HepG2 (cell line): ENCODE data around the gene CWF19L2. TPM values are rescaled to one million over a fixed set of nuclear protein-coding genes. Genes with fewer than 3 reads are reported as not detected.

Source experiments
- BORCS8-MEF2B ChIP-seq: sonication (generic); formaldehyde crosslinking; IDR thresholded peaks from 2 replicates; pipeline ENCODE4 v1.8.0; 2022; ENCODE audit warnings: mild to moderate bottlenecking, missing genetic modification reagents
- FOXJ3 ChIP-seq: sonication (generic); formaldehyde crosslinking; IDR thresholded peaks from 2 replicates; pipeline ENCODE4 v1.4.0; 2020; ENCODE audit warnings: missing genetic modification reagents, mild to moderate bottlenecking, borderline replicate concordance
- MIER3 ChIP-seq: IDR thresholded peaks from 2 replicates; pipeline ENCODE4 v1.6.1; 2016; ENCODE audit warnings: missing compliant biosample characterization, borderline replicate concordance
- POLR2AphosphoS5 ChIP-seq: IDR thresholded peaks from 2 replicates; pipeline ENCODE4 v1.6.1; 2012; ENCODE audit warnings: low read depth, low read length
- REPIN1 ChIP-seq: sonication (generic); formaldehyde crosslinking; IDR thresholded peaks from 2 replicates; pipeline ENCODE4 v1.8.0; 2022; ENCODE audit warnings: missing genetic modification reagents, low read depth, mild to moderate bottlenecking, borderline replicate concordance
- SMAD3 ChIP-seq: sonication (generic); formaldehyde crosslinking; IDR thresholded peaks from 2 replicates; pipeline ENCODE4 v1.4.0; 2020; ENCODE audit warnings: missing genetic modification reagents
- ZBTB3 ChIP-seq: sonication (generic); formaldehyde crosslinking; IDR thresholded peaks from 2 replicates; pipeline ENCODE4 v1.4.0; 2020; ENCODE audit warnings: low read depth, mild to moderate bottlenecking, moderate library complexity, missing genetic modification reagents, borderline replicate concordance
- ZFAT ChIP-seq: sonication (generic); formaldehyde crosslinking; conservative IDR thresholded peaks from 2 replicates; pipeline ENCODE4 v1.8.1; 2023; ENCODE audit warnings: missing genetic modification reagents, inconsistent platforms
- ZFP37 ChIP-seq: sonication (generic); formaldehyde crosslinking; IDR thresholded peaks from 2 replicates; pipeline ENCODE4 v1.4.0; 2020; ENCODE audit warnings: missing genetic modification reagents, borderline replicate concordance
- ZFY ChIP-seq: sonication (generic); formaldehyde crosslinking; IDR thresholded peaks from 2 replicates; pipeline ENCODE4 v1.4.0; 2020; ENCODE audit warnings: missing genetic modification reagents
- ZMAT3 ChIP-seq: sonication (generic); formaldehyde crosslinking; conservative IDR thresholded peaks from 2 replicates; pipeline ENCODE4 v1.7.0; 2021; ENCODE audit warnings: missing genetic modification reagents
- ZNF33A ChIP-seq: sonication (generic); formaldehyde crosslinking; IDR thresholded peaks from 2 replicates; pipeline ENCODE4 v1.5.1; 2020; ENCODE audit warnings: missing genetic modification reagents, mild to moderate bottlenecking, moderate library complexity, borderline replicate concordance
- ZNF354B ChIP-seq: sonication (generic); formaldehyde crosslinking; IDR thresholded peaks from 2 replicates; pipeline ENCODE4 v1.8.0; 2022; ENCODE audit warnings: mild to moderate bottlenecking, missing genetic modification reagents
- ZNF550 ChIP-seq: sonication (generic); formaldehyde crosslinking; IDR thresholded peaks from 2 replicates; pipeline ENCODE4 v1.4.0; 2020; ENCODE audit warnings: mild to moderate bottlenecking, missing genetic modification reagents, borderline replicate concordance
- ZNF577 ChIP-seq: sonication (generic); formaldehyde crosslinking; IDR thresholded peaks from 2 replicates; pipeline ENCODE4 v1.4.0; 2020; ENCODE audit warnings: mild to moderate bottlenecking, low read depth, missing genetic modification reagents, borderline replicate concordance
- ZNF816 ChIP-seq: sonication (generic); formaldehyde crosslinking; IDR thresholded peaks from 2 replicates; pipeline ENCODE4 v1.8.0; 2022; ENCODE audit warnings: missing genetic modification reagents, mild to moderate bottlenecking, borderline replicate concordance
- ZNF850 ChIP-seq: sonication (generic); formaldehyde crosslinking; conservative IDR thresholded peaks from 2 replicates; pipeline ENCODE4 v1.9.0; 2021; ENCODE audit warnings: mild to moderate bottlenecking, missing genetic modification reagents
- polyA plus RNA-seq, 8 experiments: library from polyadenylated mRNA; depleted of rRNA in 3 of 8; stranded (reverse) in 7 of 8; unstranded in 1 of 8; fragments of >200 nt; fragmentation: Illumina TruSeq in 4 of 8; extraction: Trizol in 4 of 8; gene quantifications; 2 replicates each; pipeline versions ENCODE4 v1.2.1 to v1.2.3, GENCODE V29; 2011 to 2016; ENCODE audit warnings: low read depth in 4 of 8, missing spikeins in 1 of 8, mixed read lengths in 1 of 8; ENCODE audit not compliant: insufficient read depth in 1 of 8
- total RNA-seq, 5 experiments: library from RNA; depleted of rRNA; stranded (reverse); fragments of >200 nt; fragmentation: Illumina TruSeq; extraction: Trizol; gene quantifications; 2 replicates each; pipeline ENCODE4 v1.2.3, GENCODE V29; 2016; ENCODE audit warnings: low read depth in 1 of 5
- TF ChIP-seq, protein P1 (sequence below): sonication (generic); formaldehyde crosslinking; IDR thresholded peaks from 2 replicates; pipeline ENCODE4 v1.4.0; 2020; ENCODE audit warnings: missing genetic modification reagents, mild to moderate bottlenecking, borderline replicate concordance
- TF ChIP-seq, protein P2 (sequence below): sonication (generic); formaldehyde crosslinking; IDR thresholded peaks from 2 replicates; pipeline ENCODE4 v1.5.1; 2020; ENCODE audit warnings: missing genetic modification reagents, mild to moderate bottlenecking, borderline replicate concordance
- TF ChIP-seq, protein P3 (sequence below): sonication (generic); formaldehyde crosslinking; IDR thresholded peaks from 2 replicates; pipeline ENCODE4 v1.4.0; 2020; ENCODE audit warnings: missing genetic modification reagents, borderline replicate concordance

Gene CWF19L2
- total and polyA plus RNA-seq, 2 of the 13 experiments (the other 11 are each of a cell fraction or from before 2014, with no cell fraction given): 2.2 to 18.6 TPM

DNA sequence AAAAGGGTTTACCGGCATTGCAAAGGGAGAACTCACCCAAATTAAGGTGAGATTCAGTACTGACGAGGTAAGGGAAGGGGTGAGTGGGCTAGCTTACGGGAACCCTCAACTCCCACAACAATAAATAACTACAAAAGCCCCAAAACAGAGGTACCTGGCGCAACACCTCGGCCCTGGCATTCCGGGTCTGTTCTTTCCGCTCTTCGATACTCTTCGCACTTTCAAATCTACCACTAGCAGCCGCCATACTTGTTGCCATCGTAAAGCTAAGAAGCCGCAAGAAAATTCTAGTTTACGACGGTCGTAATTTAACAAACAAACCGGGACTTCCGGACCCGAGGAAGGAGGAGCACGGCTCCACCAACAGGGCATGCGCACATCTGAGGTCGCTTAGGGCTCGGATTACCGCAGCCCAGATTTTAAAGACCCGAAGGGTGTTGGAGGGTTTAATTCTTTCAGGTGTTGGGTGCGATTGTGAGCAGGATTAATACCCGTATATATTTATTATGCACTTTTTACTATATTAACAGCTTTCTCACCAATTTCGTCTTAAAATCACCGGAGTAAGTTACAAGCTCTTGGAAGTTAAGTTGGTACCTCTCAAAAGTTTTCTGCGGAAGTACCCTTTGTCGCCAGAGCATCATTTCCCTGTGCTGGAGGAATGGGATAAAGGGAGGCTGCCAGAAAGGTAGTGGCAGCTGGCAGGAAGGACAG is at the start of gene CWF19L2 (continued):
- TF ChIP-seq ZMAT3 (CRISPR knock-in tag) (no peak), ZNF816 (CRISPR knock-in tag) (peak; percentile 79; the same call in 1 of the 2 replicates), ZNF33A (CRISPR knock-in tag) (0 out of 2 replicates have a peak, but pooled peaks have one; percentile 62), BORCS8-MEF2B (CRISPR knock-in tag) (0 out of 2 replicates have a peak, but pooled peaks have one; percentile 28), REPIN1 (CRISPR knock-in tag) (peak; percentile 58; the same call in 1 of the 2 replicates), POLR2AphosphoS5 (peak; percentile 96), ZFAT (no peak), ZFY (CRISPR knock-in tag) (no peak), ZNF550 (CRISPR knock-in tag) (no peak), MIER3 (0 out of 2 replicates have a peak, but pooled peaks have one; percentile 32), ZFP37 (CRISPR knock-in tag) (no peak), ZBTB3 (CRISPR knock-in tag) (no peak), ZNF850 (CRISPR knock-in tag) (no peak), ZNF577 (CRISPR knock-in tag) (no peak), ZNF354B (CRISPR knock-in tag) (no peak), FOXJ3 (CRISPR knock-in tag) (peak; percentile 11; the same call in 1 of the 2 replicates), SMAD3 (CRISPR knock-in tag) (peak; percentile 50; the same call in 1 of the 2 replicates)
- TF ChIP-seq, protein P1, sequence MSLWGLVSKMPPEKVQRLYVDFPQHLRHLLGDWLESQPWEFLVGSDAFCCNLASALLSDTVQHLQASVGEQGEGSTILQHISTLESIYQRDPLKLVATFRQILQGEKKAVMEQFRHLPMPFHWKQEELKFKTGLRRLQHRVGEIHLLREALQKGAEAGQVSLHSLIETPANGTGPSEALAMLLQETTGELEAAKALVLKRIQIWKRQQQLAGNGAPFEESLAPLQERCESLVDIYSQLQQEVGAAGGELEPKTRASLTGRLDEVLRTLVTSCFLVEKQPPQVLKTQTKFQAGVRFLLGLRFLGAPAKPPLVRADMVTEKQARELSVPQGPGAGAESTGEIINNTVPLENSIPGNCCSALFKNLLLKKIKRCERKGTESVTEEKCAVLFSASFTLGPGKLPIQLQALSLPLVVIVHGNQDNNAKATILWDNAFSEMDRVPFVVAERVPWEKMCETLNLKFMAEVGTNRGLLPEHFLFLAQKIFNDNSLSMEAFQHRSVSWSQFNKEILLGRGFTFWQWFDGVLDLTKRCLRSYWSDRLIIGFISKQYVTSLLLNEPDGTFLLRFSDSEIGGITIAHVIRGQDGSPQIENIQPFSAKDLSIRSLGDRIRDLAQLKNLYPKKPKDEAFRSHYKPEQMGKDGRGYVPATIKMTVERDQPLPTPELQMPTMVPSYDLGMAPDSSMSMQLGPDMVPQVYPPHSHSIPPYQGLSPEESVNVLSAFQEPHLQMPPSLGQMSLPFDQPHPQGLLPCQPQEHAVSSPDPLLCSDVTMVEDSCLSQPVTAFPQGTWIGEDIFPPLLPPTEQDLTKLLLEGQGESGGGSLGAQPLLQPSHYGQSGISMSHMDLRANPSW (CRISPR knock-in tag): no peak
- TF ChIP-seq, protein P2, sequence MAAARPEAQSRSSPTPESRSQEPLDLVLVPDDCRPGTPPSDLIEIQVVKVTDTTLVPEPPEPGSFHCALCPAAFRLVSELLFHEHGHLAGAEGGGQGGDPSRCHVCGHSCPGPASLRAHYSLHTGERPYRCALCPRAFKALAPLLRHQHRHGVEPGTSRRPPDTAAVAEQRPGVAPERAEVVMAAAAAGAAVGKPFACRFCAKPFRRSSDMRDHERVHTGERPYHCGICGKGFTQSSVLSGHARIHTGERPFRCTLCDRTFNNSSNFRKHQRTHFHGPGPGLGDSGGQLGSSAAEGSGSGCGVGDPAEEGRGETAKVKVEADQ (CRISPR knock-in tag): 0 out of 2 replicates have a peak, but pooled peaks have one; percentile 12
- TF ChIP-seq, protein P3, sequence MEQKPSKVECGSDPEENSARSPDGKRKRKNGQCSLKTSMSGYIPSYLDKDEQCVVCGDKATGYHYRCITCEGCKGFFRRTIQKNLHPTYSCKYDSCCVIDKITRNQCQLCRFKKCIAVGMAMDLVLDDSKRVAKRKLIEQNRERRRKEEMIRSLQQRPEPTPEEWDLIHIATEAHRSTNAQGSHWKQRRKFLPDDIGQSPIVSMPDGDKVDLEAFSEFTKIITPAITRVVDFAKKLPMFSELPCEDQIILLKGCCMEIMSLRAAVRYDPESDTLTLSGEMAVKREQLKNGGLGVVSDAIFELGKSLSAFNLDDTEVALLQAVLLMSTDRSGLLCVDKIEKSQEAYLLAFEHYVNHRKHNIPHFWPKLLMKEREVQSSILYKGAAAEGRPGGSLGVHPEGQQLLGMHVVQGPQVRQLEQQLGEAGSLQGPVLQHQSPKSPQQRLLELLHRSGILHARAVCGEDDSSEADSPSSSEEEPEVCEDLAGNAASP (CRISPR knock-in tag): no peak
- TF ChIP-seq, all 625 proteins: peak for 115
